ENCODE results near the gene RNF167.

- TF ChIP-seq CTCF (IDR thresholded peaks at IDR 0.05) (no peak), POLR2A (IDR thresholded peaks at IDR 0.05) (no peak)
These were observed 20.3 kb downstream of the RNF167 start for GRCh38 chr17:4960279-4960922.

All from ovary (tissue), 3 donors.